DOHH2 (cell line): ENCODE measurements around the gene NUDC.

ENCODE experiments used
- H3F3A ChIP-seq: fragments of 200-600 bp; sonication (generic), shearing (Covaris generic); 2 replicates; pipeline ENCODE4 v1.6.0; 2016; ENCODE audit warnings: antibody characterized with exemption, mild to moderate bottlenecking; ENCODE audit not compliant: control insufficient read depth, insufficient read depth
- H3K27ac ChIP-seq: fragments of 200-600 bp; sonication (generic); 2 replicates; pipeline ENCODE4 v1.5.1; 2014; ENCODE audit warnings: low read depth, mild to moderate bottlenecking, low read length, moderate library complexity
- H3K27me3 ChIP-seq: fragments of 200-600 bp; sonication (generic); 2 replicates; pipeline ENCODE4 v1.6.1; 2014; ENCODE audit warnings: mild to moderate bottlenecking, low read length, mixed read lengths; ENCODE audit not compliant: control insufficient read depth
- H3K36me3 ChIP-seq: fragments of 200-600 bp; sonication (generic); 2 replicates; pipeline ENCODE4 v1.6.1; 2014; ENCODE audit warnings: mild to moderate bottlenecking, low read length, moderate library complexity, mixed read lengths; ENCODE audit not compliant: control insufficient read depth
- H3K4me1 ChIP-seq: fragments of 200-600 bp; sonication (generic); 2 replicates; pipeline ENCODE4 v1.6.1; 2014; ENCODE audit warnings: mild to moderate bottlenecking, low read length, mixed read lengths; ENCODE audit not compliant: control insufficient read depth
- H3K4me2 ChIP-seq: fragments of 200-600 bp; sonication (generic); 2 replicates; pipeline ENCODE4 v1.6.0; 2014; ENCODE audit warnings: mild to moderate bottlenecking, low read length, moderate library complexity
- H3K4me3 ChIP-seq: fragments of 200-600 bp; sonication (generic); 2 replicates; pipeline ENCODE4 v1.5.1; 2014; ENCODE audit warnings: mild to moderate bottlenecking, low read length, mixed read lengths
- H3K79me2 ChIP-seq: fragments of 200-600 bp; sonication (generic); 2 replicates; pipeline ENCODE4 v1.6.1; 2014; ENCODE audit warnings: mild to moderate bottlenecking, low read length, mixed read lengths; ENCODE audit not compliant: control insufficient read depth
- H3K9me2 ChIP-seq: fragments of 200-600 bp; sonication (generic); replicated peaks from 2 replicates; pipeline ENCODE4 v1.6.1; 2014; ENCODE audit warnings: mild to moderate bottlenecking, low read length, mixed read lengths; ENCODE audit not compliant: control insufficient read depth
- H3K9me3 ChIP-seq: fragments of 200-600 bp; sonication (generic); 2 replicates; pipeline ENCODE4 v1.6.1; 2014; ENCODE audit warnings: antibody characterized with exemption, low read length, mixed read lengths; ENCODE audit not compliant: control insufficient read depth, insufficient read depth
- H4K20me1 ChIP-seq: fragments of 200-600 bp; sonication (generic); 2 replicates; pipeline ENCODE4 v1.6.0; 2014; ENCODE audit warnings: low read depth, mild to moderate bottlenecking, antibody characterized with exemption, low read length, moderate library complexity; ENCODE audit not compliant: control insufficient read depth, insufficient read depth
- EZH2phosphoT487 ChIP-seq: fragments of 200-600 bp; sonication (generic); IDR thresholded peaks from 2 replicates; pipeline ENCODE4 v1.6.1; 2017; ENCODE audit warnings: borderline replicate concordance, mild to moderate bottlenecking, antibody characterized with exemption, low read length, moderate library complexity, mixed read lengths
- TF ChIP-seq, protein P1 (sequence below): fragments of 200-600 bp; sonication (generic); IDR thresholded peaks from one replicate; pipeline ENCODE4 v1.5.1; 2014; ENCODE audit warnings: antibody characterized with exemption, mild to moderate bottlenecking, low read depth, low read length; ENCODE audit not compliant: poor library complexity, severe bottlenecking

NUDC gene

DNA sequence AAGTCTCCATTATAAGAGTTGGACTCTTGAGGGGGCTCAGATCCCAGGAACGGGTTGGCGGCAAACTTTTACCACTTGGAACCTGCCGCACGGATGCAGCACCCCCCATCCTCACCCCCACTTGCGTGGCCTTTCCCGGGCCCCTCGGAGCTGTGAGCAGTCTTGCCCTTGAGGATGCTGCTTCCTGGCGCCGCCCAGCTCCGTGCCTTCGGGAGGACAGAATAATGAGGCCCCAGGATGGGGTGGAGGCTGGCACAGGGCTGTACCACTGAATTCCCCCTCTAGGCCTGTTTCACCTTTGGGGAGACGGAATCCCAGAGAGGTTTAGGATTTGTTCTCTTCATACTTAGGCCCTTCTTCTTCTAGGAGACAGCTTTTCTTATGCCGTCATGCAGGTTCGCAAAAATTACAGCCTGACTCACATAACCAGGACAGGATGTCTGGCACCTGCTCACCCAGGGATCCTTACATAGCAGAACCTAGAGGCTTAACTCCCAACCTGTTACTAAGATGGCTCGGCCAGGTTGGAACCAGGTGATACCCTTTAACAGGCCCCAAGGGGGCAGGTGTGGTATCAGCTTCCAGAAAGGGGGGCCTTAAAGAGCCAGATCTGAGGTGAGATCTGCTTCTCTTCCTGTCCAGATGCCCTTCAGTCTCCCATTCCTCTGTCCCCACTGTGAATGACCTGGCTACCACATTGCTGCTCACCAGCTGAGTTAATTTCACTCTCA, 73.4 kb downstream of the NUDC start:
- no peaks in the 10 kb centered on the region for H4K20me1 ChIP-seq
- H3K79me2 ChIP-seq, result no peaks in the 10 kb centered on the region
- peaks cover 67% of the 10 kb centered on the region for H3K27me3 ChIP-seq
- H3K4me2 ChIP-seq, result no peak overlapping the region
- no peaks in the 10 kb centered on the region for H3F3A ChIP-seq
- no peaks in the 10 kb centered on the region for H3K9me3 ChIP-seq
- peaks cover 11% of the 10 kb centered on the region for H3K4me1 ChIP-seq
- H3K9me2 ChIP-seq, result no peaks in the 10 kb centered on the region
- H3K27ac ChIP-seq, result no peak overlapping the region
- TF ChIP-seq, protein P1, sequence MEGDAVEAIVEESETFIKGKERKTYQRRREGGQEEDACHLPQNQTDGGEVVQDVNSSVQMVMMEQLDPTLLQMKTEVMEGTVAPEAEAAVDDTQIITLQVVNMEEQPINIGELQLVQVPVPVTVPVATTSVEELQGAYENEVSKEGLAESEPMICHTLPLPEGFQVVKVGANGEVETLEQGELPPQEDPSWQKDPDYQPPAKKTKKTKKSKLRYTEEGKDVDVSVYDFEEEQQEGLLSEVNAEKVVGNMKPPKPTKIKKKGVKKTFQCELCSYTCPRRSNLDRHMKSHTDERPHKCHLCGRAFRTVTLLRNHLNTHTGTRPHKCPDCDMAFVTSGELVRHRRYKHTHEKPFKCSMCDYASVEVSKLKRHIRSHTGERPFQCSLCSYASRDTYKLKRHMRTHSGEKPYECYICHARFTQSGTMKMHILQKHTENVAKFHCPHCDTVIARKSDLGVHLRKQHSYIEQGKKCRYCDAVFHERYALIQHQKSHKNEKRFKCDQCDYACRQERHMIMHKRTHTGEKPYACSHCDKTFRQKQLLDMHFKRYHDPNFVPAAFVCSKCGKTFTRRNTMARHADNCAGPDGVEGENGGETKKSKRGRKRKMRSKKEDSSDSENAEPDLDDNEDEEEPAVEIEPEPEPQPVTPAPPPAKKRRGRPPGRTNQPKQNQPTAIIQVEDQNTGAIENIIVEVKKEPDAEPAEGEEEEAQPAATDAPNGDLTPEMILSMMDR, result no peak
- TF ChIP-seq EZH2phosphoT487, result no peak; the same call in 1 of the 2 replicates
- no peaks in the 10 kb centered on the region for H3K36me3 ChIP-seq
- H3K4me3 ChIP-seq, result no peak overlapping the region

- Histone ChIP-seq H3K27ac (no peak overlapping the region), H3K9me3 (no peaks in the 10 kb centered on the region), H3K4me2 (no peak overlapping the region), H3K79me2 (no peaks in the 10 kb centered on the region), H3K9me2 (no peaks in the 10 kb centered on the region), H3K27me3 (peaks cover 66% of the 10 kb centered on the region), H3K36me3 (no peaks in the 10 kb centered on the region), H3F3A (no peaks in the 10 kb centered on the region), H3K4me3 (no peak overlapping the region), H4K20me1 (no peaks in the 10 kb centered on the region), H3K4me1 (peaks cover 11% of the 10 kb centered on the region)
- TF ChIP-seq EZH2phosphoT487, result no peak
- TF ChIP-seq, protein P1, result no peak
Observed at GRCh38 chr1:26996024-26996423, 74.5 kb downstream of the NUDC start.
